Left colon (tissue), 2 donors: Measurements from ENCODE around the gene IGSF21. TPM values are rescaled to one million over a fixed set of nuclear protein-coding genes. Genes with fewer than 3 reads are reported as not detected.

Experiments used
- ATAC-seq: fragments of 200-7000 bp; cut with Tn5 transposase; one replicate; pipeline ENCODE4 v1.9.1; 2020; ENCODE audit warnings: mild to moderate bottlenecking, moderate library complexity
- DNase-seq, 2 donors: peaks; one replicate each; pipeline ENCODE4 v3.0.0-alpha.2; 2020
- intact Hi-C, 2 donors: fragments of 100-400 bp; cut with DNase I in 1 of 2; cut with micrococcal nuclease in 1 of 2; formaldehyde crosslinking; loops; one replicate each; pipeline versions ENCODE4 v1.11.2 to v1.14.0; 2022; cut with DNase I, micrococcal nuclease
- total RNA-seq, 2 donors: library from RNA; stranded (reverse); fragmentation: NEBNext Ultra II Directional; extraction: Animal tissue kit (Norgen Biotek cat#: 25700); gene quantifications; one replicate each; pipeline ENCODE4 v1.2.1, GENCODE V29; 2021
- donor health status: DM: no; HTN: no; CAD: no.
- donor health status: DM: yes; HTN: yes; CAD: no.

IGSF21 gene
- total RNA-seq, 2 donors from 2014 or later, result 0.37 to 2.0 TPM

GRCh38 chr1:18238190-18238589, 130.6 kb downstream of the IGSF21 start:
- intact Hi-C loops, result no loop called here

GRCh38 chr1:18239671-18240070, 132.1 kb downstream of the IGSF21 start:
- DNase-seq, result no peak
- intact Hi-C loops, result no loop called here

More at GRCh38 chr1:18238190-18238589, 130.6 kb downstream of the IGSF21 start:
- DNase-seq (no peak), ATAC-seq (no peak)

DNA sequence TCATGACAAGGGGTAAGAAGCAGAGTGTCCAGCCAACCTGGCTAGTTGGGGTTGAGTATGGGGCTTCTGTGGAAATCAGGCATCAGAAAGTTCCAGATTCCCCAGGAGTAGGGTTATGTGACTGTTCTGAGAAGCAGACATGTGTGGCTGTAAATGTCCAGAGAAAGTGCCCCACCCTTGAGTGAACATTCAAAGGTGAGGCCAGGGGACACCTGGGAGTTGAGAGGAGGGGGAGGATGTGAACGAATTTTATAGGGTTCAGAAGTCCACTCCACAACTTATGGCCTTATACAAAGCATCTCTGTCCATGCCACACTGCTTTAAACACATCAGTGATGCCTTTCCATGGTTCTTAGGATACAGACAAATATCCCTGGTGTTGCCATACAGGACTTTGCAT, 133.3 kb downstream of the IGSF21 start:
- DNase-seq, result peak; percentile 20 to 67
- intact Hi-C loops, result no loop called here
- peak; percentile 99 for ATAC-seq

More at GRCh38 chr1:18239671-18240070, 132.1 kb downstream of the IGSF21 start:
- ATAC-seq, result no peak

DNA sequence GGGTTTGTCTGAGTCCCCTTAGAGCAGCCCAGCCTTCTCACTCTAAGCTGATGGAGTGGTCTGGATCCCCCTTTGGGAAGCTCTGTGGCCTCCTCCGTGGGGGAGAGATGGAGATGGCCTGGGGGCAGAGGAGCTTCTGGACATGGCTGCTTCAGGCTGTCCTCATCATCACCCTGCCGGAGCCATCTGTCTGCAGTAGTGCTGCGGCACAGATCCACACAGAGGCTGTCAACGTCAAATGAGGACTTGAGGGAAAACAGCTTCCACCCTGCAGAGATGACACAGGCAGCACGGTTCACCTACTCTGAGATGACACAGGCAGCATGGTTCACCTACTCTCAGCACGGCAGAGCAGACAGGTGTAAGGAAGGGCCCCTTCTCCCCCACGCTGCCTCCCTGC, 134.3 kb downstream of the IGSF21 start:
- ATAC-seq, result no peak
- DNase-seq, result no peak
- intact Hi-C loops, result no loop called here

DNA sequence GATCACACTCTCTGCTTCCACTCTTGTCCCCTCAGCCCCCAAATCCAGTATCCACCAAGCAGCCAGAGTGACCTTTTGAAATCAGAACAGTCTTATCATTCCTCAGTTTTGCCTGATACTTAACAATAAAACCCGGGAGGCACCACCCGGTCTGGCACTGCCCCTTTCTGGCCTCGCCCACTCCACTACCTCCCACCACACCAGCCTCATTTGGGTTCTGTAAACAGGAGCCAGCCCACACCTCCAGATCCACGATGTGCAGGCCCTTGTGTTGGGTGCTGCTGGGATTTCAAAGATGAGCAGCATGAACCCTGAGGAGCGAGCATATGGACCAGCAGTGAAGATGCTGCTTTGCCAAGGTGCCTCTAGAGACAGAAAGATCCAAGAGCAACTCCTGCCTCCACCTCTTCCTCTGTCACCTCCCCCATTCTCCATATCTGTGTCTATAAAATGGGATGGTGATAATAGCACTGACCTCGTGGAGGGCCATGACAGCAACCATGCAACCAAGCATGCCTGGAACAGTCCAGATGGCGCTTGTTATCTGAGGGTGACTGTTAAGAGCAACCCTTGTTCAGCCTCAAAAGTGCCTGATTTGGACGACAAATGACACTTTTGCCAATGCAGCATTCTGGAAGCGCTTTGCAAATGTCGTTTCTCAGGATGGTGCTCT, 136.0 kb downstream of the IGSF21 start:
- ATAC-seq (no peak), DNase-seq (no peak)
- intact Hi-C loops, result no loop called here

DNA sequence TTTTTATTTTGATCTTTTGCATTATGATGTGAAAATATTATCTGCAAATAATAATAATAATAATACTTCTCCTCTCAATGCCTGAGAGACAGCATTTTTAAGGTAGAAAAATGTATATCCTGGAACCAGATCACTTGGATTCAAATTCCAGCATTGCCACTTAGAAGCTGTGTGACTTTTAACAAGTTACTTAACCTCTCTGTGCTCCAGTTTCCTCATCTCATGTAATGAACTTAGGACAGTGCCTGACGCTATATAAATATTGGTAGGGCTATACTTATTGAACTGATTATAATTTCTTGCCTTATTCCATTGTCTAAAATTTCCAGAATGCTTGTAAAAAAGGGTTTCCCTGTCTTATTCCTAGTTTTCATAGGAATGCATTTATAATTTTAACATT, 137.2 kb downstream of the IGSF21 start:
- intact Hi-C loops, result no loop called here
- no peak for ATAC-seq
- no peak for DNase-seq

GRCh38 chr1:18245647-18246046, 138.0 kb downstream of the IGSF21 start:
- intact Hi-C loops, result no loop called here
- no peak for DNase-seq
- ATAC-seq, result no peak

- ATAC-seq, result no peak
- intact Hi-C loops, result no loop called here
- no peak for DNase-seq
These were observed 138.9 kb downstream of the IGSF21 start for GRCh38 chr1:18246543-18246942.

DNA sequence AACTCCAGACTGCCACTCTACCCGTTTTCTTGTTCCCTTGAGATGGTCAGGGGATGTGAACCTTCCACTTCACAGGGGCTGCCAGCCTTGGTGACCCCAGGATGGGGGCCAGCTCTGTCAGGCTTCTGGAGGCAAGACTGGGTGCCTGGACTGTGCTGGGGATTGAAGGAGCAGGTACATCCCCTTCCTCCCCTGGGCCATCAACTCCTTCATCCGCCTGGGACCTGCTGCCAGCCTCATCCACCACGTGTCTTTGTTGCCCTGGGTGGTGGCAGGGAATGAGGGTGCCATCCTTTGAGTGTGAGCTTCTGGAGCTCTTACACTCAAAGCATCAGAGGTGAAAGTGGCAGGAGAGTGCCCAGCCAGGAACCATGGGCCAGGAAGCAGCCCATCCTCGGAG, 139.6 kb downstream of the IGSF21 start:
- DNase-seq, result no peak
- intact Hi-C loops, result no loop called here
- ATAC-seq, result no peak

GRCh38 chr1:18249631-18250030, 142.0 kb downstream of the IGSF21 start:
- no peak for ATAC-seq
- no peak for DNase-seq
- intact Hi-C loops, result no loop called here

GRCh38 chr1:18253093-18253492, 145.5 kb downstream of the IGSF21 start:
- ATAC-seq (no peak), DNase-seq (no peak)
- intact Hi-C loops, result no loop called here

DNA sequence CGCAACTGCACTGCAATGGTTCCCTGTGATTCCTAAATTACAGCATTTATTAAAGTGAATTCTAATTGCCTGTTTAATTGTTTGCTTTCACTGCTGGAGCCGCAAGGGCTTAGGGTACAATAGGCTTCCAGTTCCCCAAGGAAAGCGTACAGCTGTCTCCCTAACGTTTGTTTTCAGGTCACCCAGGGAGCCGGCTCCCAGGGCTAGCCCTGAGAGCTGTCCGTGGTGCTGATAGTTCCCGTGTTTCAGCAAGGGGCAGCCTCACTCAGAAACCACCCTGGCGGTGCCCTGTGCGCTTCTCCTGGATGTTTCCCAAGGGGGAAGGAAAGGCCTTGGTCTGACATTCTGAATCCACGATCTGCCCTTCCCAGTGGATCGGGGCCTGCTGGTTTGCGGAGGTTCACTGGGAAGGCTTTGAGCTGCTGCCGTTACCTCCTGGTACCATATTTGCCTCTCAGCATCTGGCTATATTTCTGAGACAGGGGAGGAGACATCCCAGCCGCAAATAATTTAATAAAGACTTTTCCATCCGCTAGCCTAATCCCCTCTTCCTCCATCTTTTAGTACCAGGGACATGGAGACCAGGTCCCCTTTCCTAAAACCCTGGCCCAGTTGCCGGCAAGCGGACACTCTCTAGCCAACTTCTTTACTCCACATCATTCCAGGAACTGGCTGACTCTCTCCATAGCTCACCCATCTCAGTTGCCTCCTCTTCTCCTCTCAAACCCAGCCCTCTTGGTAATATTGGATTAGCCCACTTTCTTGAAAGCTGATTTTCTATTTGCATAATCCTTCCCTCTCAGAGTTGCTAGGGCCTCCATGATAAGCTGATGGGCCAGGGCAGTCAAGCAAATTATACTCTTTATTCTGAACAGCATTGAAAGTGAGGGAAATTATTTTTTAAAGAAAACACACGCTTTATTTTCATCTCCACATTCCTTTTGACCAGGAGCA, 149.0 kb downstream of the IGSF21 start:
- peak; percentile 59 for ATAC-seq
- peak; percentile 28 to 75 for DNase-seq
- intact Hi-C loops, result no loop called here

- no peak for DNase-seq
- ATAC-seq, result no peak
- intact Hi-C loops, result no loop called here
These were observed 150.2 kb downstream of the IGSF21 start for GRCh38 chr1:18257778-18258177.

DNA sequence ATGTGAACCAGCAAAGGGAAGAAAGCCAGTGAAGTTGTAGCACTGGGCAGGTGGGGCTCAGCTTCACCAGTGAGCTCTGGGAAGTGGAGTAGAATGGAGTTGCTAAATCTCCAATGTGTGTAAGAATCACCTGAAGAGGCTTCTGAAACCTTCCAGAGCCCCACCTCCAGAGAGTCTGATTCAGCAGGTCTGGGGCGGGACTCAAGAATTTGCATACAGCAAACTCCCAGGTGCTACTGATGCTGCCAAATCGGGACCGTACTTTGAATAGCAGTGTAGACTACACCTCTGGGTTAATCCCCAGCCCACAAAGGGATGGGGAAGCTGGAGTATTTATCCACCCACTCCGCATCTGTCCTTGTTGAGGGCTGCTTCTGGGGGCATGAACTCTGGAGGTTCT, 154.3 kb downstream of the IGSF21 start:
- intact Hi-C loops, result no loop called here
- ATAC-seq (no peak), DNase-seq (no peak)

DNA sequence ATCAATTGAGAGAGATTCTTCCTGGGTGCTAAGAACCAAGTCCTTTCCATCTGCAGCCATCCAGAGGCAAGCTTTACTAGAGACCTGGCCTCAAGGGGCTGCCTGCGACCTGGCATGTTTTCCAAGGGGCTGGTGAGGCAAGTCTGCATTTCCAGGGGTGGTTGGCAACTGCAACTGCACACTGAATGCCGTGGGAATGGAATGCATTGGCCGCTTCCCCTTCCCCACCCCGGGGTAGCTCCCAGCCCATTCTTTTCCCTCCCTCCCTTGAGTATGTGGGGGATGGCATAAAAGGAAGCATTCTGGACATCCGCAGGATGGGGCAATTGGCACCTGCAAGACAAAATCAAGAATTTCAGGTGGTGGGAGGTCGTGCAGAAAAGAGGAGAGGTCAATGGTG, 155.1 kb downstream of the IGSF21 start:
- intact Hi-C loops, result no loop called here
- DNase-seq, result no peak
- no peak for ATAC-seq

GRCh38 chr1:18263547-18264120, 156.0 kb downstream of the IGSF21 start:
- intact Hi-C loops, result no loop called here
- DNase-seq, result no peak
- ATAC-seq, result no peak

DNA sequence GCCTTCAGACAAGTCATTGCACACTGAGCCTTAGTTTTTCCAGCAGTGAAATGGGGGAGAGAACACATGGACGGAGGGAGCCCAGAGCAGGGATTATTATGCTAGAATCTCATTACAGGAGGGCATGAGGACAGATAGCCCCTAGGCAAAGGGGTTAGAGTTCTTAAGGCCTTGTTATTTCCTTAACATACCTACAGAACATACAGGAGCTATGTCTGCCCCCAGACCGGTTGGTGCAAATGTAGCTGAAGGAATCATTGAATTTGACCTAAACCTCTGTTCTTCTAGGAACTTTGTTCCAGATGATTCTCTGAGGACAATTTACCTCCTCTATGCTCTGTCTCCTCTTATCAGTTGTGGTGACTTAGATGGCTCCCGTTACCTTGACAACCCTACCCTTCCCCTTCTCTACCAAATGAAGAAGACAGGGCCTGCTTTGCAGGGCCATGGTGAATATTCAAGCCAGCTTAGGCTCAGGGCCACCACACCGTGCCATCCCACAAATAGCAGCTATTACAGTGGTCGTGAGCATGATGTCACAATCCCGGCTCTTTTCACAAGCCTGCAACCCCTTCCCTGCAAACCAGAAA, 156.9 kb downstream of the IGSF21 start:
- intact Hi-C loops, result no loop called here
- DNase-seq (no peak), ATAC-seq (no peak)

DNA sequence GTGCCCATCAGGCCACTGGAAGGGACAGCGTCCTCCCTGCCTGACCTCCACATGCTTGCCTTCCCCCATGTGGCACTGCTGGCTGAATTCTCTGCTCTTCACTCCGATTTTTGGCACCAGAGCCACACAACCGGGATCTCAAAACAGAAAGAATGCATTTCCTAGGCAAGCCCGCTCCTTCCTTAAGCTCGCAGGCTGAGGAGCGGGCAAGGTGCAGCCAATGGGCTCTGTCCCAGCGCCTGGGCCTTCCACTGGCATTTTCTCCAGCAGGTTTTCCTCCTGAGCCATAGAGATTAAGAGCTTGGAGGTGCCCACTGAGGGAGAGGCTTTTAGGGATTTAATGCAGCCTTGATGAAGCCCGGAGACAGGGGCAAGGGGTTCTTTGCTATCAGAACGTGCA, 158.0 kb downstream of the IGSF21 start:
- ATAC-seq, result no peak
- intact Hi-C loops, result no loop called here

GRCh38 chr1:18266391-18266790, 158.8 kb downstream of the IGSF21 start:
- DNase-seq, result no peak
- no peak for ATAC-seq
- intact Hi-C loops, result no loop called here

More for the DNA sequence above, 158.0 kb downstream of the IGSF21 start:
- no peak for DNase-seq
